ENCODE measurements around the gene CCNL2. TPM values are rescaled to one million over a fixed set of nuclear protein-coding genes. Genes with fewer than 3 reads are reported as not detected.

CCNL2 gene
- total RNA-seq, 1 experiment from 2014 or later, result 142 TPM

DNA sequence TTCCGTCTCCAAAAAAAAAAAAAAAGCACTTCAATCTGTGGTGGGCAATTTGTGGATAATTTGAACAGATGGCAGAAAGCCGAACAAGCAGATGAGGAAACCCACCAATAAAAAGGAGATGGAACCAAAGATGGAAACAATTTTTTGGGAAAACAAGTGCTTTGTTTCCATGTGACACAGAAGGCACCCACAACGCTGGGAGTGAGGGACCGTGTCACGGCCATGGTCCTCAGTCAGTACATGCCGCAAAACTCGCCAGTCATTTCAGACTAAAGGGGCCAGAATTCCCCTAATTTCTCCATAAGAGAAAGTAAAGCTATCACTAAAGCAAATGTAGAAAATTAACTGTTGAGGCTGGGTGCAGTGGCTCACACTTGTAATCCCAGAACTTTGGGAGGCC is 5.0 kb downstream of the CCNL2 start:
- Mint-ChIP-seq H3K27ac (no peak overlapping the region), H3K27me3 (ENCODE audit: low read depth) (no peaks in the 10 kb centered on the region), H3K36me3 (peaks cover 81% of the 10 kb centered on the region), H3K4me3 (no peak overlapping the region), H3K4me1 (peaks cover 6% of the 10 kb centered on the region), H3K9me3 (no peaks in the 10 kb centered on the region)
- ATAC-seq, result no peak
- ChIA-PET CTCF (interaction anchor here (0.7 kb wide), 1 partner anchor 26 kb away, joined by 5 read pairs; no protein-coding TSS in a partner anchor), POLR2A (no interaction called here)
- DNase-seq (ENCODE audit: low spot score), result no peak
- TF ChIP-seq, protein P1, sequence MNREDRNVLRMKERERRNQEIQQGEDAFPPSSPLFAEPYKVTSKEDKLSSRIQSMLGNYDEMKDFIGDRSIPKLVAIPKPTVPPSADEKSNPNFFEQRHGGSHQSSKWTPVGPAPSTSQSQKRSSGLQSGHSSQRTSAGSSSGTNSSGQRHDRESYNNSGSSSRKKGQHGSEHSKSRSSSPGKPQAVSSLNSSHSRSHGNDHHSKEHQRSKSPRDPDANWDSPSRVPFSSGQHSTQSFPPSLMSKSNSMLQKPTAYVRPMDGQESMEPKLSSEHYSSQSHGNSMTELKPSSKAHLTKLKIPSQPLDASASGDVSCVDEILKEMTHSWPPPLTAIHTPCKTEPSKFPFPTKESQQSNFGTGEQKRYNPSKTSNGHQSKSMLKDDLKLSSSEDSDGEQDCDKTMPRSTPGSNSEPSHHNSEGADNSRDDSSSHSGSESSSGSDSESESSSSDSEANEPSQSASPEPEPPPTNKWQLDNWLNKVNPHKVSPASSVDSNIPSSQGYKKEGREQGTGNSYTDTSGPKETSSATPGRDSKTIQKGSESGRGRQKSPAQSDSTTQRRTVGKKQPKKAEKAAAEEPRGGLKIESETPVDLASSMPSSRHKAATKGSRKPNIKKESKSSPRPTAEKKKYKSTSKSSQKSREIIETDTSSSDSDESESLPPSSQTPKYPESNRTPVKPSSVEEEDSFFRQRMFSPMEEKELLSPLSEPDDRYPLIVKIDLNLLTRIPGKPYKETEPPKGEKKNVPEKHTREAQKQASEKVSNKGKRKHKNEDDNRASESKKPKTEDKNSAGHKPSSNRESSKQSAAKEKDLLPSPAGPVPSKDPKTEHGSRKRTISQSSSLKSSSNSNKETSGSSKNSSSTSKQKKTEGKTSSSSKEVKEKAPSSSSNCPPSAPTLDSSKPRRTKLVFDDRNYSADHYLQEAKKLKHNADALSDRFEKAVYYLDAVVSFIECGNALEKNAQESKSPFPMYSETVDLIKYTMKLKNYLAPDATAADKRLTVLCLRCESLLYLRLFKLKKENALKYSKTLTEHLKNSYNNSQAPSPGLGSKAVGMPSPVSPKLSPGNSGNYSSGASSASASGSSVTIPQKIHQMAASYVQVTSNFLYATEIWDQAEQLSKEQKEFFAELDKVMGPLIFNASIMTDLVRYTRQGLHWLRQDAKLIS (CRISPR knock-in tag; IDR thresholded peaks at IDR 0.05; ENCODE audit: borderline replicate concordance), result no peak
- TF ChIP-seq CREB1 (CRISPR knock-in tag; IDR thresholded peaks at IDR 0.05), result no peak
- TF ChIP-seq ZNF121 (CRISPR knock-in tag; IDR thresholded peaks at IDR 0.05), result no peak
- no peak for TF ChIP-seq ATF3 (CRISPR knock-in tag; conservative IDR thresholded peaks at IDR 0.05)
- TF ChIP-seq, protein P2, sequence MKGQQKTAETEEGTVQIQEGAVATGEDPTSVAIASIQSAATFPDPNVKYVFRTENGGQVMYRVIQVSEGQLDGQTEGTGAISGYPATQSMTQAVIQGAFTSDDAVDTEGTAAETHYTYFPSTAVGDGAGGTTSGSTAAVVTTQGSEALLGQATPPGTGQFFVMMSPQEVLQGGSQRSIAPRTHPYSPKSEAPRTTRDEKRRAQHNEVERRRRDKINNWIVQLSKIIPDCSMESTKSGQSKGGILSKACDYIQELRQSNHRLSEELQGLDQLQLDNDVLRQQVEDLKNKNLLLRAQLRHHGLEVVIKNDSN (CRISPR knock-in tag; IDR thresholded peaks at IDR 0.05), result no peak
- TF ChIP-seq E2F1 (CRISPR knock-in tag; IDR thresholded peaks at IDR 0.05), result no peak
- no peak for TF ChIP-seq HMGA2 (CRISPR knock-in tag; IDR thresholded peaks at IDR 0.05)
- TF ChIP-seq, protein P3, sequence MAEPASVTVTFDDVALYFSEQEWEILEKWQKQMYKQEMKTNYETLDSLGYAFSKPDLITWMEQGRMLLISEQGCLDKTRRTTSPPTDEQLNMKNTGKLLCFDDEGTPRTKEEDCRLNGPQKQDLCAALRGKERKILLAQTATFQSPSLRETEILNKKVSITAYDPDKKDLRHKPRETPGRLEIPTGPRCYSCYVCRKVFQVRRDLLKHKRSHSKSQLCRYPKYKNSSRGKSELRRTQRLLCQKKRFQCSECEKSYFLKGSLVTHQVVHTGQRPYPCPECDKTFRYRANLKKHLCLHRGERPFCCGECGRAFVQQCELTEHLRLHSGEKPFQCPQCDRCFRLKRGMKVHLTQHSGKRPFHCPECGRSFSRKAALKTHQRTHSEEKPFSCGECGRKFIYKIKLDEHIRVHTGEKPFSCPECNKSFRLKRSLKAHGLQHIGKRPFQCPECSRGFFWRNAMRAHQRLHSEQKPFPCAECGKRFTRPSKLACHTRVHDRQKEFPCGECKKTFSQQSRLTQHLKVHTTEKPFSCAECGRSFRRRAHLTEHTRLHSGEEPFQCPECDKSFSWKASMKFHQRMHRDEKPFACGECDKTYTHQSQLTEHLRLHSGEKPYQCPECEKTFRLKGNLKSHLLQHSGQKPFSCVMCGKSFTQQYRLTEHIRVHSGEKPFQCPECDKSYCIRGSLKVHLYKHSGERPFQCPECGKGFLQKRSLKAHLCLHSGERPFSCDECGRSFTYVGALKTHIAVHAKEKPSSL (CRISPR knock-in tag; conservative IDR thresholded peaks at IDR 0.05), result no peak
- no peak for TF ChIP-seq ZNF138 (CRISPR knock-in tag; conservative IDR thresholded peaks at IDR 0.05)
- TF ChIP-seq JAZF1 (CRISPR knock-in tag; IDR thresholded peaks at IDR 0.05), result no peak
- TF ChIP-seq, protein P4, sequence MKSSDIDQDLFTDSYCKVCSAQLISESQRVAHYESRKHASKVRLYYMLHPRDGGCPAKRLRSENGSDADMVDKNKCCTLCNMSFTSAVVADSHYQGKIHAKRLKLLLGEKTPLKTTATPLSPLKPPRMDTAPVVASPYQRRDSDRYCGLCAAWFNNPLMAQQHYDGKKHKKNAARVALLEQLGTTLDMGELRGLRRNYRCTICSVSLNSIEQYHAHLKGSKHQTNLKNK (CRISPR knock-in tag; IDR thresholded peaks at IDR 0.05), result no peak
- TF ChIP-seq, protein P5, sequence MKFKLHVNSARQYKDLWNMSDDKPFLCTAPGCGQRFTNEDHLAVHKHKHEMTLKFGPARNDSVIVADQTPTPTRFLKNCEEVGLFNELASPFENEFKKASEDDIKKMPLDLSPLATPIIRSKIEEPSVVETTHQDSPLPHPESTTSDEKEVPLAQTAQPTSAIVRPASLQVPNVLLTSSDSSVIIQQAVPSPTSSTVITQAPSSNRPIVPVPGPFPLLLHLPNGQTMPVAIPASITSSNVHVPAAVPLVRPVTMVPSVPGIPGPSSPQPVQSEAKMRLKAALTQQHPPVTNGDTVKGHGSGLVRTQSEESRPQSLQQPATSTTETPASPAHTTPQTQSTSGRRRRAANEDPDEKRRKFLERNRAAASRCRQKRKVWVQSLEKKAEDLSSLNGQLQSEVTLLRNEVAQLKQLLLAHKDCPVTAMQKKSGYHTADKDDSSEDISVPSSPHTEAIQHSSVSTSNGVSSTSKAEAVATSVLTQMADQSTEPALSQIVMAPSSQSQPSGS (CRISPR knock-in tag; IDR thresholded peaks at IDR 0.05; ENCODE audit: borderline replicate concordance, low read depth), result no peak
- no peak for TF ChIP-seq SMAD3 (CRISPR knock-in tag; IDR thresholded peaks at IDR 0.05; ENCODE audit: borderline replicate concordance)

GRCh38 chr1:1393428-1393827 is 5.7 kb downstream of the CCNL2 start:
- ChIA-PET POLR2A (interaction anchor here (0.6 kb wide), 1 partner anchor 201 kb away, joined by 3 read pairs; no protein-coding TSS in a partner anchor), CTCF (interaction anchor here (0.7 kb wide), 1 partner anchor 9 kb away, joined by 3 read pairs; no protein-coding TSS in a partner anchor)
- Mint-ChIP-seq H3K27me3 (ENCODE audit: low read depth) (no peaks in the 10 kb centered on the region), H3K4me1 (peaks cover 6% of the 10 kb centered on the region), H3K27ac (no peak overlapping the region), H3K9me3 (no peaks in the 10 kb centered on the region), H3K36me3 (peaks cover 88% of the 10 kb centered on the region), H3K4me3 (no peak overlapping the region)
- DNase-seq (ENCODE audit: low spot score) (no peak), ATAC-seq (no peak)
- TF ChIP-seq ESRRA (CRISPR knock-in tag; IDR thresholded peaks at IDR 0.05; ENCODE audit: borderline replicate concordance), result no peak
- TF ChIP-seq ELF4 (CRISPR knock-in tag; IDR thresholded peaks at IDR 0.05; ENCODE audit: low read depth), result no peak
- TF ChIP-seq PRDM15 (CRISPR knock-in tag; IDR thresholded peaks at IDR 0.05), result no peak
- TF ChIP-seq CBFB (CRISPR knock-in tag; IDR thresholded peaks at IDR 0.05; ENCODE audit: low read depth), result no peak
- TF ChIP-seq ZBTB43 (CRISPR knock-in tag; IDR thresholded peaks at IDR 0.05), result no peak
- TF ChIP-seq MXD4 (CRISPR knock-in tag; IDR thresholded peaks at IDR 0.05; ENCODE audit: borderline replicate concordance), result no peak
- no peak for TF ChIP-seq ZNF671 (CRISPR knock-in tag; IDR thresholded peaks at IDR 0.05)

Measured in WTC11 (cell line).